SU-DHL-6 (cell line): Measurements from ENCODE around the gene RAB11FIP2.

Experiments used
- CTCF ChIP-seq: fragments of 200-600 bp; sonication (generic); IDR thresholded peaks from one replicate; pipeline ENCODE4 v1.5.1; 2017; ENCODE audit warnings: antibody characterized with exemption, mild to moderate bottlenecking, low read length, moderate library complexity; ENCODE audit not compliant: insufficient read depth, poor library complexity, severe bottlenecking
- EZH2phosphoT487 ChIP-seq: fragments of 200-600 bp; sonication (generic), shearing (Covaris generic); conservative IDR thresholded peaks from 2 replicates; pipeline ENCODE4 v1.6.1; 2018; ENCODE audit warnings: mild to moderate bottlenecking, antibody characterized with exemption, low read length, moderate library complexity, mixed read lengths

DNA sequence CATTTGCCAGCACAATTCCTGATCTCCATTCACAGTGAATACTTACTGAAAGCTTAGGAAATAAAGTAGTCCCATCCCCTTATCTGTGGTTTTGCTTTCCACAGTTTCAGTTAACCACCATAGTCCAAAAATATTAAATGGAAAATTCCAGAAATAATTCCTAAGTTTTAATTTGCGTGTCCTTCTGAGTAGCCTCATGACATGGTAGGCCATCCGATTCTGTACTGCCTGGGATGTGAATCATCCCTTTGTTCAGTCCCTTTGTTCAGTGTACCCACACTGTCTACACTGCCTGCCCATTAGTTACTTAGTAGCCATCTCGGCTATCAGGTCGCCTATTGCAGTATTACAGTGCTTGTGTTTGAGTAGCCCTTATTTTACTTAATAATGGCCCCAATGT, 14.2 kb downstream of the RAB11FIP2 start:
- TF ChIP-seq EZH2phosphoT487 (no peak), CTCF (no peak)
